Hepatocyte (in vitro differentiated cells): ENCODE results near the gene WNT4. TPM values are rescaled to one million over a fixed set of nuclear protein-coding genes. Genes with fewer than 3 reads are reported as not detected.

Experiments
- DNase-seq: peaks from one replicate; pipeline ENCODE4 v3.0.0-alpha.2; 2016; ENCODE audit warnings: low spot score
- H2AFZ ChIP-seq: fragments of 200-600 bp; sonication (generic); 2 replicates; pipeline ENCODE4 v1.6.0; 2016; ENCODE audit warnings: antibody characterized with exemption, mild to moderate bottlenecking
- H3K27ac ChIP-seq: fragments of 200-600 bp; sonication (generic); 2 replicates; pipeline ENCODE4 v1.5.1; 2016; ENCODE audit warnings: mild to moderate bottlenecking
- H3K27me3 ChIP-seq: fragments of 200-600 bp; sonication (generic); 2 replicates; pipeline ENCODE4 v1.6.1; 2016
- H3K36me3 ChIP-seq: fragments of 200-600 bp; sonication (generic); replicated peaks from 2 replicates; pipeline ENCODE4 v1.5.1; 2016; ENCODE audit warnings: low read depth; ENCODE audit not compliant: insufficient read depth
- H3K4me1 ChIP-seq: fragments of 200-600 bp; sonication (generic); 2 replicates; pipeline ENCODE4 v1.5.1; 2016; ENCODE audit warnings: mild to moderate bottlenecking, moderate library complexity; ENCODE audit not compliant: insufficient read depth
- H3K4me2 ChIP-seq: fragments of 200-600 bp; sonication (generic); 2 replicates; pipeline ENCODE4 v1.6.0; 2016
- H3K4me3 ChIP-seq: fragments of 200-600 bp; sonication (generic); 2 replicates; pipeline ENCODE4 v1.5.1; 2016; ENCODE audit warnings: mild to moderate bottlenecking
- H3K79me2 ChIP-seq: fragments of 200-600 bp; sonication (generic); 2 replicates; pipeline ENCODE4 v1.6.0; 2017; ENCODE audit warnings: mild to moderate bottlenecking
- H3K9me2 ChIP-seq: fragments of 200-600 bp; sonication (generic); replicated peaks from 2 replicates; pipeline ENCODE4 v1.6.0; 2017; ENCODE audit warnings: mild to moderate bottlenecking; ENCODE audit not compliant: insufficient read depth
- H3K9me3 ChIP-seq: fragments of 200-600 bp; sonication (generic); 2 replicates; pipeline ENCODE4 v1.5.1; 2016; ENCODE audit warnings: low read depth, mild to moderate bottlenecking
- H4K20me1 ChIP-seq: fragments of 200-600 bp; sonication (generic); 2 replicates; pipeline ENCODE4 v1.6.0; 2016; ENCODE audit warnings: mild to moderate bottlenecking; ENCODE audit not compliant: insufficient read depth, poor library complexity, severe bottlenecking
- CTCF ChIP-seq: fragments of 200-600 bp; sonication (generic); IDR thresholded peaks from 2 replicates; pipeline ENCODE4 v1.5.1; 2016; ENCODE audit warnings: antibody characterized with exemption, mild to moderate bottlenecking; ENCODE audit not compliant: poor library complexity
- EZH2 ChIP-seq: fragments of 200-600 bp; sonication (generic); IDR thresholded peaks from 2 replicates; pipeline ENCODE4 v1.6.1; 2016; ENCODE audit warnings: antibody characterized with exemption, mild to moderate bottlenecking, borderline replicate concordance
- EZH2phosphoT487 ChIP-seq: fragments of 200-600 bp; sonication (generic); IDR thresholded peaks from one replicate; pipeline ENCODE4 v1.6.1; 2018; ENCODE audit warnings: antibody characterized with exemption, mild to moderate bottlenecking, low read depth, moderate library complexity; ENCODE audit not compliant: unreplicated experiment, severe bottlenecking
- WGBS: methylation state at CpG from one replicate; pipeline ENCODE4 v1.1.6; 2016; ENCODE audit warnings: low lambda C conversion rate; ENCODE audit errors: missing lambda C conversion rate; 5-methylcytosine and 5-hydroxymethylcytosine counted together
- polyA plus RNA-seq: library from polyadenylated mRNA; unstranded; fragments of >200 nt; fragmentation: Nextera tagmentation; extraction: Ambion mirVana; gene quantifications from 2 replicates; pipeline ENCODE4 v1.2.1, GENCODE V29; 2016
- total RNA-seq: library from RNA; depleted of rRNA; stranded (reverse); fragments of >200 nt; gene quantifications from 2 replicates; pipeline ENCODE4 v1.2.3, GENCODE V29; 2014

Gene WNT4
- total and polyA plus RNA-seq, 2 experiments from 2014 or later, result 1.7 to 5.1 TPM

- no peak overlapping the region for H3K4me3 ChIP-seq
- no peaks in the 10 kb centered on the region for H3K9me2 ChIP-seq
- no peak for TF ChIP-seq EZH2phosphoT487
- TF ChIP-seq EZH2, result no peak
- TF ChIP-seq CTCF, result peak; percentile 91
- H3K9me3 ChIP-seq, result no peaks in the 10 kb centered on the region
- 19% methylated on average over 9 of the region's 10 CpGs for WGBS
- DNase-seq, result peak; percentile 81
- no peaks in the 10 kb centered on the region for H3K27me3 ChIP-seq
- no peaks in the 10 kb centered on the region for H3K36me3 ChIP-seq
- no peak overlapping the region for H3K27ac ChIP-seq
- H3K4me2 ChIP-seq, result no peak overlapping the region
- no peaks in the 10 kb centered on the region for H4K20me1 ChIP-seq
- H2AFZ ChIP-seq, result no peak overlapping the region
- H3K4me1 ChIP-seq, result peaks cover 10% of the 10 kb centered on the region
- H3K79me2 ChIP-seq, result no peaks in the 10 kb centered on the region
Measured at GRCh38 chr1:22131875-22132486, 10.9 kb downstream of the WNT4 start.

- H3K36me3 ChIP-seq, result no peaks in the 10 kb centered on the region
- H3K4me1 ChIP-seq, result peaks cover 5% of the 10 kb centered on the region
- no peaks in the 10 kb centered on the region for H3K9me2 ChIP-seq
- H3K4me3 ChIP-seq, result no peak overlapping the region
- no peaks in the 10 kb centered on the region for H3K27me3 ChIP-seq
- TF ChIP-seq CTCF (no peak), EZH2 (no peak), EZH2phosphoT487 (no peak)
- DNase-seq, result no peak
- H4K20me1 ChIP-seq, result no peaks in the 10 kb centered on the region
- WGBS, result 87% methylated on average over 4 of the region's 4 CpGs
- no peaks in the 10 kb centered on the region for H3K79me2 ChIP-seq
- no peak overlapping the region for H2AFZ ChIP-seq
- H3K9me3 ChIP-seq, result no peaks in the 10 kb centered on the region
- no peak overlapping the region for H3K27ac ChIP-seq
- H3K4me2 ChIP-seq, result no peak overlapping the region
Measured at GRCh38 chr1:22131062-22131461, 11.8 kb downstream of the WNT4 start.

GRCh38 chr1:22129501-22130117, 13.3 kb downstream of the WNT4 start:
- Histone ChIP-seq H3K4me1 (peaks cover 5% of the 10 kb centered on the region), H2AFZ (no peak overlapping the region), H3K9me3 (no peaks in the 10 kb centered on the region), H3K36me3 (no peaks in the 10 kb centered on the region), H3K27me3 (no peaks in the 10 kb centered on the region), H3K9me2 (no peaks in the 10 kb centered on the region), H3K4me2 (no peak overlapping the region), H3K79me2 (no peaks in the 10 kb centered on the region), H4K20me1 (no peaks in the 10 kb centered on the region), H3K4me3 (no peak overlapping the region), H3K27ac (no peak overlapping the region)
- TF ChIP-seq EZH2phosphoT487 (no peak), CTCF (no peak), EZH2 (no peak)
- WGBS, result 95% methylated on average over 29 of the region's 29 CpGs
- no peak for DNase-seq
